PC-3 (cell line): Measurements from ENCODE around the gene GMNC. TPM values are rescaled to one million over a fixed set of nuclear protein-coding genes. Genes with fewer than 3 reads are reported as not detected.

ENCODE experiments used
- ATAC-seq: fragments of 200-7000 bp; cut with Tn5 transposase; 2 replicates; pipeline ENCODE4 v1.9.1; 2020; ENCODE audit warnings: mild to moderate bottlenecking, moderate library complexity
- BruUV-seq: library from RNA; stranded (reverse); fragments of 400-500 nt; replicated peaks from 2 replicates; lab custom pipeline; 2021; lab: Mats Ljungman, UMichigan
- CTCF ChIA-PET: fragments of 300-600 bp; sonication (Branson Sonifier 250); formaldehyde crosslinking; loops from one replicate; lab custom pipeline; 2022; ENCODE audit warnings: antibody characterized with exemption; lab: Charles Lee
- POLR2A ChIA-PET: fragments of 300-600 bp; sonication (Branson Sonifier 250); formaldehyde crosslinking; loops from one replicate; lab custom pipeline; 2022; ENCODE audit warnings: antibody characterized with exemption; ENCODE audit not compliant: unreplicated experiment; lab: Charles Lee
- DNase-seq: peaks from one replicate; pipeline ENCODE4 v3.0.0-alpha.2; 2015
- H2AFZ ChIP-seq: fragments of 300-600 bp; sonication (generic); 2 replicates; pipeline ENCODE4 v1.6.0; 2016; ENCODE audit warnings: antibody characterized with exemption, low read length
- H3F3A ChIP-seq: fragments of 300-600 bp; sonication (generic); one replicate; pipeline ENCODE4 v1.6.0; 2017; ENCODE audit warnings: antibody characterized with exemption, low read length, control low read depth, mild to moderate bottlenecking; ENCODE audit not compliant: unreplicated experiment
- H3K27ac ChIP-seq: fragments of 300-600 bp; sonication (generic); 2 replicates; pipeline ENCODE4 v1.5.1; 2016; ENCODE audit warnings: mild to moderate bottlenecking, low read length
- H3K27me3 ChIP-seq: fragments of 300-600 bp; sonication (generic); 2 replicates; pipeline ENCODE4 v1.6.1; 2016; ENCODE audit warnings: low read length, mixed read lengths
- H3K36me3 ChIP-seq: fragments of 300-600 bp; sonication (generic); 2 replicates; pipeline ENCODE4 v1.6.1; 2016; ENCODE audit warnings: low read depth, mixed run types, low read length, mixed read lengths
- H3K4me1 ChIP-seq: fragments of 300-600 bp; sonication (generic); 2 replicates; pipeline ENCODE4 v1.5.1; 2016; ENCODE audit warnings: low read length; ENCODE audit not compliant: insufficient read depth
- H3K4me2 ChIP-seq: fragments of 300-600 bp; sonication (generic); 2 replicates; pipeline ENCODE4 v1.6.0; 2016; ENCODE audit warnings: low read length
- H3K4me3 ChIP-seq: fragments of 300-600 bp; sonication (generic); 2 replicates; pipeline ENCODE4 v1.5.1; 2016; ENCODE audit warnings: mild to moderate bottlenecking, low read length, mixed read lengths
- H3K79me2 ChIP-seq: fragments of 300-600 bp; sonication (generic); 2 replicates; pipeline ENCODE4 v1.6.1; 2017; ENCODE audit warnings: low read length, mixed read lengths
- H3K9ac ChIP-seq: fragments of 300-600 bp; sonication (generic); 2 replicates; pipeline ENCODE4 v1.6.0; 2016; ENCODE audit warnings: mild to moderate bottlenecking, low read length
- H3K9me2 ChIP-seq: fragments of 300-600 bp; sonication (generic); replicated peaks from 2 replicates; pipeline ENCODE4 v1.6.1; 2016; ENCODE audit warnings: mixed run types, low read length, mixed read lengths
- H3K9me3 ChIP-seq: fragments of 300-600 bp; sonication (generic); 2 replicates; pipeline ENCODE4 v1.6.1; 2016; ENCODE audit warnings: low read length, mixed read lengths
- H4K20me1 ChIP-seq: fragments of 300-600 bp; sonication (generic); 2 replicates; pipeline ENCODE4 v1.6.1; 2016; ENCODE audit warnings: low read length, mixed read lengths
- EZH2 ChIP-seq: fragments of 300-600 bp; sonication (generic); IDR thresholded peaks from one replicate; pipeline ENCODE4 v1.6.1; 2017; ENCODE audit warnings: antibody characterized with exemption, mild to moderate bottlenecking, low read length; ENCODE audit not compliant: unreplicated experiment
- EZH2phosphoT487 ChIP-seq: fragments of 300-600 bp; sonication (generic); IDR thresholded peaks from 2 replicates; pipeline ENCODE4 v1.6.1; 2018; ENCODE audit warnings: mild to moderate bottlenecking, antibody characterized with exemption, low read length, borderline replicate concordance
- intact Hi-C: fragments of 100-400 bp; cut with micrococcal nuclease; formaldehyde crosslinking; loops from 2 replicates; pipeline ENCODE4 v1.9.0; 2023
- total RNA-seq: library from RNA; depleted of rRNA; stranded (reverse); fragments of >200 nt; gene quantifications from 2 replicates; pipeline ENCODE4 v1.2.3, GENCODE V29; 2014
- TF ChIP-seq, protein P1 (sequence below): fragments of 300-600 bp; sonication (generic); conservative IDR thresholded peaks from 2 replicates; pipeline ENCODE4 v1.5.1; 2017; ENCODE audit warnings: antibody characterized with exemption, low read depth, mild to moderate bottlenecking, low read length

Gene GMNC
- total RNA-seq, 1 experiment from 2014 or later = not detected

GRCh38 chr3:190825386-190826016, 37.0 kb downstream of the GMNC start:
- ChIA-PET POLR2A (no interaction called here), CTCF (no interaction called here)
- Histone ChIP-seq H3K9me2 (no peaks in the 10 kb centered on the region), H3K9me3 (no peaks in the 10 kb centered on the region), H3K9ac (no peak overlapping the region), H3K4me2 (no peak overlapping the region), H3K27me3 (peaks cover 8% of the 10 kb centered on the region; the same call in 1 of the 2 replicates), H4K20me1 (no peaks in the 10 kb centered on the region), H2AFZ (no peak overlapping the region), H3K36me3 (no peaks in the 10 kb centered on the region), H3K4me3 (no peak overlapping the region), H3K4me1 (no peaks in the 10 kb centered on the region), H3K27ac (no peak overlapping the region), H3F3A (no peaks in the 10 kb centered on the region), H3K79me2 (no peaks in the 10 kb centered on the region)
- TF ChIP-seq EZH2phosphoT487 (no peak), EZH2 (no peak)
- TF ChIP-seq, protein P1, sequence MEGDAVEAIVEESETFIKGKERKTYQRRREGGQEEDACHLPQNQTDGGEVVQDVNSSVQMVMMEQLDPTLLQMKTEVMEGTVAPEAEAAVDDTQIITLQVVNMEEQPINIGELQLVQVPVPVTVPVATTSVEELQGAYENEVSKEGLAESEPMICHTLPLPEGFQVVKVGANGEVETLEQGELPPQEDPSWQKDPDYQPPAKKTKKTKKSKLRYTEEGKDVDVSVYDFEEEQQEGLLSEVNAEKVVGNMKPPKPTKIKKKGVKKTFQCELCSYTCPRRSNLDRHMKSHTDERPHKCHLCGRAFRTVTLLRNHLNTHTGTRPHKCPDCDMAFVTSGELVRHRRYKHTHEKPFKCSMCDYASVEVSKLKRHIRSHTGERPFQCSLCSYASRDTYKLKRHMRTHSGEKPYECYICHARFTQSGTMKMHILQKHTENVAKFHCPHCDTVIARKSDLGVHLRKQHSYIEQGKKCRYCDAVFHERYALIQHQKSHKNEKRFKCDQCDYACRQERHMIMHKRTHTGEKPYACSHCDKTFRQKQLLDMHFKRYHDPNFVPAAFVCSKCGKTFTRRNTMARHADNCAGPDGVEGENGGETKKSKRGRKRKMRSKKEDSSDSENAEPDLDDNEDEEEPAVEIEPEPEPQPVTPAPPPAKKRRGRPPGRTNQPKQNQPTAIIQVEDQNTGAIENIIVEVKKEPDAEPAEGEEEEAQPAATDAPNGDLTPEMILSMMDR = no peak
- no peak for ATAC-seq
- no TSS peak for BruUV-seq
- DNase-seq = no peak
- intact Hi-C loops = no loop called here

DNA sequence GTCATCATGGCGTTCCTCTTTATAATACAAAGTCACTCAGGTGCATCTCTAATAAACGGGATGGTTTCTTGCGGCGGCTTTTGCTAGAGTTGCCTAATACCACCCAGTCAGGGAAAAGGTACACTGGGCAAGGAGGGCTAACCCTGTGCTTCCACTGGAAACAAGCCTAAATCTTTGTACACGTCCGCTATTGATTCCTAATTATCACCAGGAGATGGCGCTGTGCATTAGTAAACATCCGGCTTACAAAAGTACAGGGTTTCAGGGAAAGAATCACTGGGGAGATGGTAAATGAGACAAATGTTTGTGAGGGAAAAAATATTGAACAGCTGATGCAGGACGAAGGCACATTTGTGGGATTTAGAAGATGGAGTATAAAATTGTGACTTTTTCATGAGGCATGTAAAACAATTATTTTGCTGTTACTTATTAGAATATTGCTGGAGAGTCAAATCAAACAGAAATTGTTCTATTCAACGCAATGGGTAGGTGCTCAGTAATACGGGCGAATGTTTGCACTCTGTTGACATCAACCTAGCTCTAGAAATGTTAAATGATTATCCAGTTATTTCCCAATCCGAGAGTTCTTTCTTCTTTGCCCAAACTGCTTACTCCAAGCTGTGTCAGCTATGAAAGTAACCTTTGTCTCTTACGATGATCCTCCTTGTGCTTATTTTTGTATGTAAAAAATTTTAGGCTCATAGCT, 50.6 kb downstream of the GMNC start:
- peak overlapping the region; percentile 72 for H2AFZ ChIP-seq
- no peaks in the 10 kb centered on the region for H3K36me3 ChIP-seq
- ATAC-seq = peak; percentile 80
- peak overlapping the region; percentile 12; the same call in 1 of the 2 replicates for H3K9ac ChIP-seq
- no peaks in the 10 kb centered on the region for H3K9me3 ChIP-seq
- no peaks in the 10 kb centered on the region for H4K20me1 ChIP-seq
- no peaks in the 10 kb centered on the region for H3K27me3 ChIP-seq
- H3F3A ChIP-seq = no peaks in the 10 kb centered on the region
- H3K4me1 ChIP-seq = peaks cover 10% of the 10 kb centered on the region
- CTCF ChIA-PET = interaction anchor here (0.6 kb wide), 2 partner anchors 111 to 330 kb away, joined by 3 read pairs; no protein-coding TSS in a partner anchor
- intact Hi-C loops = loop anchor here (1.0 to 5.0 kb wide), 3 partner anchors 50 to 239 kb away; partner anchors contain the start of gene GMNC
- H3K79me2 ChIP-seq = no peaks in the 10 kb centered on the region
- H3K27ac ChIP-seq = no peak overlapping the region
- POLR2A ChIA-PET = no interaction called here
- DNase-seq = peak; percentile 83
- H3K9me2 ChIP-seq = no peaks in the 10 kb centered on the region
- no TSS peak for BruUV-seq
- peak overlapping the region; percentile 65 for H3K4me2 ChIP-seq
- no peak for TF ChIP-seq EZH2phosphoT487
- TF ChIP-seq, protein P1 = peak; percentile 91
- H3K4me3 ChIP-seq = peak overlapping the region; percentile 57
